HG03139 (cell line): ENCODE results near the gene KRTCAP2.

ENCODE experiments used
- ATAC-seq: cut with Tn5 transposase; IDR thresholded peaks from one replicate; pipeline ENCODE4 v1.9.1; 2021; ENCODE audit not compliant: unreplicated experiment

Gene KRTCAP2

GRCh38 chr1:155120253-155120652, 52.9 kb downstream of the KRTCAP2 start:
- ATAC-seq: no peak
